Astrocyte (in vitro differentiated cells and primary cell): ENCODE measurements around the gene AQP2. TPM values are rescaled to one million over a fixed set of nuclear protein-coding genes. Genes with fewer than 3 reads are reported as not detected.

Source experiments
- DNase-seq: peaks from one replicate; pipeline ENCODE4 v3.0.0-alpha.2; 2010; ENCODE audit warnings: low read depth
- FAIRE-seq: peaks from 2 replicates; lab custom pipeline; 2011; peaks lifted over from hg19 to GRCh38; lab: Jason Lieb, UNC
- H2AFZ ChIP-seq: 2 replicates; pipeline ENCODE4 v1.6.0; 2012; ENCODE audit warnings: low read depth, low read length, inconsistent platforms
- H3K27ac ChIP-seq: 2 replicates; pipeline ENCODE4 v1.5.1; 2011; ENCODE audit warnings: low read depth, low read length, inconsistent platforms
- H3K27me3 ChIP-seq: 2 replicates; pipeline ENCODE4 v1.6.0; 2011; ENCODE audit warnings: low read length, inconsistent platforms; ENCODE audit not compliant: insufficient read depth
- H3K36me3 ChIP-seq: 2 replicates; pipeline ENCODE4 v1.5.1; 2011; ENCODE audit warnings: low read length, inconsistent platforms; ENCODE audit not compliant: insufficient read depth
- H3K4me1 ChIP-seq: 2 replicates; pipeline ENCODE4 v1.5.1; 2011; ENCODE audit warnings: low read length, inconsistent platforms; ENCODE audit not compliant: insufficient read depth
- H3K4me2 ChIP-seq: 2 replicates; pipeline ENCODE4 v1.6.0; 2012; ENCODE audit warnings: low read length, inconsistent platforms
- H3K4me3 ChIP-seq: 2 replicates; pipeline ENCODE4 v1.5.1; 2011; ENCODE audit warnings: low read depth, mild to moderate bottlenecking, low read length, inconsistent platforms; ENCODE audit not compliant: insufficient read depth
- H3K79me2 ChIP-seq: 2 replicates; pipeline ENCODE4 v1.6.0; 2012; ENCODE audit warnings: mild to moderate bottlenecking, low read length, inconsistent platforms; ENCODE audit not compliant: insufficient read depth
- H3K9ac ChIP-seq: 2 replicates; pipeline ENCODE4 v1.6.0; 2012; ENCODE audit warnings: mild to moderate bottlenecking, low read length, inconsistent platforms
- H3K9me3 ChIP-seq: 2 replicates; pipeline ENCODE4 v1.5.1; 2012; ENCODE audit warnings: low read depth, mild to moderate bottlenecking, low read length, inconsistent platforms; ENCODE audit not compliant: insufficient read depth
- H4K20me1 ChIP-seq: 2 replicates; pipeline ENCODE4 v1.6.0; 2012; ENCODE audit warnings: low read length, inconsistent platforms; ENCODE audit not compliant: insufficient read depth
- H3K27ac Mint-ChIP-seq: one replicate; pipeline ENCODE4 v1.8.0; 2021; ENCODE audit warnings: mild to moderate bottlenecking, mixed read lengths; ENCODE audit not compliant: unreplicated experiment
- H3K27me3 Mint-ChIP-seq: one replicate; pipeline ENCODE4 v1.8.0; 2021; ENCODE audit warnings: low read depth, mixed read lengths; ENCODE audit not compliant: unreplicated experiment
- H3K36me3 Mint-ChIP-seq: one replicate; pipeline ENCODE4 v1.8.0; 2021; ENCODE audit warnings: low read depth, mixed read lengths; ENCODE audit not compliant: unreplicated experiment
- H3K4me1 Mint-ChIP-seq: one replicate; pipeline ENCODE4 v1.8.0; 2021; ENCODE audit warnings: low read depth, mixed read lengths; ENCODE audit not compliant: unreplicated experiment
- H3K4me3 Mint-ChIP-seq: one replicate; pipeline ENCODE4 v1.8.0; 2021; ENCODE audit warnings: mild to moderate bottlenecking, moderate library complexity, mixed read lengths; ENCODE audit not compliant: unreplicated experiment
- H3K9me3 Mint-ChIP-seq: one replicate; pipeline ENCODE4 v1.8.0; 2021; ENCODE audit warnings: mild to moderate bottlenecking, mixed read lengths; ENCODE audit not compliant: unreplicated experiment
- EZH2 ChIP-seq: IDR thresholded peaks from 2 replicates; pipeline ENCODE4 v1.6.1; 2012; ENCODE audit warnings: mild to moderate bottlenecking, low read length, inconsistent platforms; ENCODE audit not compliant: insufficient read depth
- total RNA-seq: library from RNA; stranded (reverse); gene quantifications from 2 replicates; pipeline ENCODE4 v1.2.1, GENCODE V29; 2021
- TF ChIP-seq, protein P1 (sequence below): IDR thresholded peaks from 2 replicates; pipeline ENCODE4 v1.5.1; 2011; ENCODE audit warnings: low read depth, mild to moderate bottlenecking, inconsistent platforms, low read length, moderate library complexity; ENCODE audit not compliant: insufficient read depth

The AQP2 gene
- total RNA-seq, 1 donor from 2014 or later, result not detected

GRCh38 chr12:49967777-49968250, 17.3 kb downstream of the AQP2 start:
- Histone ChIP-seq H3K4me3 (peak overlapping the region; percentile 41), H3K9ac (no peak overlapping the region), H3K4me1 (peaks cover 4% of the 10 kb centered on the region), H2AFZ (peak overlapping the region; percentile 73), H3K4me2 (peak overlapping the region; percentile 87), H3K9me3 (no peaks in the 10 kb centered on the region), H3K36me3 (no peaks in the 10 kb centered on the region), H3K27me3 (peaks cover 20% of the 10 kb centered on the region), H4K20me1 (no peaks in the 10 kb centered on the region), H3K27ac (no peak overlapping the region), H3K79me2 (no peaks in the 10 kb centered on the region)
- Mint-ChIP-seq H3K27me3 (peaks cover 45% of the 10 kb centered on the region), H3K9me3 (no peaks in the 10 kb centered on the region), H3K4me3 (no peak overlapping the region), H3K4me1 (peaks cover 1% of the 10 kb centered on the region), H3K27ac (no peak overlapping the region), H3K36me3 (peaks cover 1% of the 10 kb centered on the region)
- no peak for FAIRE-seq
- DNase-seq, result no peak
- TF ChIP-seq EZH2, result no peak
- TF ChIP-seq, protein P1, sequence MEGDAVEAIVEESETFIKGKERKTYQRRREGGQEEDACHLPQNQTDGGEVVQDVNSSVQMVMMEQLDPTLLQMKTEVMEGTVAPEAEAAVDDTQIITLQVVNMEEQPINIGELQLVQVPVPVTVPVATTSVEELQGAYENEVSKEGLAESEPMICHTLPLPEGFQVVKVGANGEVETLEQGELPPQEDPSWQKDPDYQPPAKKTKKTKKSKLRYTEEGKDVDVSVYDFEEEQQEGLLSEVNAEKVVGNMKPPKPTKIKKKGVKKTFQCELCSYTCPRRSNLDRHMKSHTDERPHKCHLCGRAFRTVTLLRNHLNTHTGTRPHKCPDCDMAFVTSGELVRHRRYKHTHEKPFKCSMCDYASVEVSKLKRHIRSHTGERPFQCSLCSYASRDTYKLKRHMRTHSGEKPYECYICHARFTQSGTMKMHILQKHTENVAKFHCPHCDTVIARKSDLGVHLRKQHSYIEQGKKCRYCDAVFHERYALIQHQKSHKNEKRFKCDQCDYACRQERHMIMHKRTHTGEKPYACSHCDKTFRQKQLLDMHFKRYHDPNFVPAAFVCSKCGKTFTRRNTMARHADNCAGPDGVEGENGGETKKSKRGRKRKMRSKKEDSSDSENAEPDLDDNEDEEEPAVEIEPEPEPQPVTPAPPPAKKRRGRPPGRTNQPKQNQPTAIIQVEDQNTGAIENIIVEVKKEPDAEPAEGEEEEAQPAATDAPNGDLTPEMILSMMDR, result no peak

DNA sequence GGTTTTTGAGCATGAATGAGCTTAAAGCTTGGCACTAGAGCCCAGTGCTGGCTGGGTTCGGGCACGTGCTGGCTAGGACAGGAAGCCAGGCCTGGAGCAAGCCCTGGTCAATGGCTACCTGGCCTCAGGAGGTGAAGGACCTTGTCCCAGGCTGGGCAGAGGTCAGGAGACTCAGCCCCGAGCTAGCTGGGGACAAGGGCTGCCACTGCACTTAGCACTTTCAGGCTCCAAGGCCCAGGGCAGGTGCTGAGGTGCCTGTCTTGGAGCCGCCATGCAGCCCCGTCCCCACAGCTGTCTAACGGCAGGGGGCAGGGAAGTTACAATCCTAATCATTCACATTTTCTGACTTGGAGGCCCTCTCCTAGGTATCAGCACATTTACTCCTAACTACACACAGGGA, 17.9 kb downstream of the AQP2 start:
- Histone ChIP-seq H3K4me1 (peaks cover 3% of the 10 kb centered on the region), H2AFZ (no peak overlapping the region), H3K4me2 (no peak overlapping the region), H3K9me3 (no peaks in the 10 kb centered on the region), H3K79me2 (no peaks in the 10 kb centered on the region), H3K9ac (no peak overlapping the region), H4K20me1 (no peaks in the 10 kb centered on the region), H3K27ac (no peak overlapping the region), H3K36me3 (no peaks in the 10 kb centered on the region), H3K4me3 (no peak overlapping the region), H3K27me3 (peaks cover 17% of the 10 kb centered on the region)
- no peak overlapping the region for H3K4me3 Mint-ChIP-seq
- DNase-seq, result no peak
- FAIRE-seq, result no peak
- peaks cover 1% of the 10 kb centered on the region for H3K36me3 Mint-ChIP-seq
- H3K4me1 Mint-ChIP-seq, result peaks cover 1% of the 10 kb centered on the region
- TF ChIP-seq, protein P1, result no peak
- TF ChIP-seq EZH2, result no peak
- H3K9me3 Mint-ChIP-seq, result no peaks in the 10 kb centered on the region
- H3K27me3 Mint-ChIP-seq, result peaks cover 40% of the 10 kb centered on the region
- H3K27ac Mint-ChIP-seq, result no peak overlapping the region

DNA sequence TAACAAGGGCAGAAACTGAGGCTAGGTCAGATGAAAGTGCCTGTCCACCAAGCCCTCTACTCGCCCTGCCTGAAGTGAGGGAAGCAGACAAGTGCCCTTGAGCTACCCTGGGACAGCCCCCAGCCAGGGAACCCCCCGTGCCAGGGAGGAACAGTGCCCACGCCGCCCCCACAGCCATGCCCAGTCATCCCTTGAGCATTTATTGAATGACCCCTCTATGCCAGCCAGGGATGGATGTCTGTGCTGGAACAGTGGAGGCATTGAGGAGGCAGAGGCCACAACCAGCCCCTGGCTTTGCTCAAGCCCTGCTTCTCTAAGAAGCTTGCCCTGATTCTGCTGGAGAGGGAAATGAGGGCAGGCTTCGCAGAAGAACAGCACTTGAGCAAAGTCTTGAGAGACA, 18.5 kb downstream of the AQP2 start:
- no peaks in the 10 kb centered on the region for H3K36me3 ChIP-seq
- H3K27me3 ChIP-seq, result peaks cover 17% of the 10 kb centered on the region
- H3K79me2 ChIP-seq, result no peaks in the 10 kb centered on the region
- Mint-ChIP-seq H3K36me3 (peaks cover 1% of the 10 kb centered on the region), H3K4me3 (no peak overlapping the region), H3K27ac (no peak overlapping the region), H3K4me1 (peaks cover 1% of the 10 kb centered on the region), H3K9me3 (no peaks in the 10 kb centered on the region), H3K27me3 (peaks cover 37% of the 10 kb centered on the region)
- no peaks in the 10 kb centered on the region for H3K9me3 ChIP-seq
- TF ChIP-seq, protein P1, result no peak
- no peak for TF ChIP-seq EZH2
- no peak overlapping the region for H3K9ac ChIP-seq
- FAIRE-seq (no peak), DNase-seq (no peak)
- H3K4me3 ChIP-seq, result no peak overlapping the region
- H4K20me1 ChIP-seq, result no peaks in the 10 kb centered on the region
- no peak overlapping the region for H3K4me2 ChIP-seq
- H2AFZ ChIP-seq, result no peak overlapping the region
- no peak overlapping the region for H3K27ac ChIP-seq
- H3K4me1 ChIP-seq, result peaks cover 3% of the 10 kb centered on the region
